ENCODE data around the gene FRAT2.
A peak's percentile ranks its signal among the peaks of the same experiment; 100 is the strongest.
"Not testable (repeated sequence)": the region's sequence is repeated elsewhere in the genome, so short reads cannot be mapped to it uniquely, and the experiment has no call there.

Gene FRAT2

DNA sequence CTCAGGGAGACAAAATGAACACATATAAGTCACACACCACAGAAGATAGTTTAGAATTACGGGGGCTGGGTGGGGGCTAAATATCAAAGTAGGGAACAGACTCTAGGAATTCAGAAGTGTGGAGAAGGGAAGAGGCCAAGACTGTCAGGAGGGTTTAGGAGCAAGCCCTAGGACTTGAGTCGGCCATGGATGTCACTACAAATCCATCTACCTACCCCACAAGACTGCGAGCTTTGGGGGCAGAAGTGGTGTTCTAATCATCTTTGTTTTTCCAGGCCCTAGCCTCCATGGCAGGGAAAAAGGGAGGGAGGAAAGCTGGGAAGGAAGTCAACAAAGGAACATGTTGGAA, 36.3 kb downstream of the FRAT2 start:
- Histone ChIP-seq H3K27me3 (ENCODE audit: control insufficient read depth, insufficient read depth, low read length) (no peaks in the 10 kb centered on the region), H3K4me1 (ENCODE audit: control insufficient read depth, insufficient read depth, low read length) (no peaks in the 10 kb centered on the region), H3K36me3 (ENCODE audit: control insufficient read depth, insufficient read depth, low read length) (no peaks in the 10 kb centered on the region), H3K9ac (ENCODE audit: low read depth, low read length) (no peak overlapping the region), H3K9me3 (ENCODE audit: control insufficient read depth, insufficient read depth, low read length) (no peaks in the 10 kb centered on the region), H3K4me3 (ENCODE audit: low read depth, low read length) (no peak overlapping the region)

DNA sequence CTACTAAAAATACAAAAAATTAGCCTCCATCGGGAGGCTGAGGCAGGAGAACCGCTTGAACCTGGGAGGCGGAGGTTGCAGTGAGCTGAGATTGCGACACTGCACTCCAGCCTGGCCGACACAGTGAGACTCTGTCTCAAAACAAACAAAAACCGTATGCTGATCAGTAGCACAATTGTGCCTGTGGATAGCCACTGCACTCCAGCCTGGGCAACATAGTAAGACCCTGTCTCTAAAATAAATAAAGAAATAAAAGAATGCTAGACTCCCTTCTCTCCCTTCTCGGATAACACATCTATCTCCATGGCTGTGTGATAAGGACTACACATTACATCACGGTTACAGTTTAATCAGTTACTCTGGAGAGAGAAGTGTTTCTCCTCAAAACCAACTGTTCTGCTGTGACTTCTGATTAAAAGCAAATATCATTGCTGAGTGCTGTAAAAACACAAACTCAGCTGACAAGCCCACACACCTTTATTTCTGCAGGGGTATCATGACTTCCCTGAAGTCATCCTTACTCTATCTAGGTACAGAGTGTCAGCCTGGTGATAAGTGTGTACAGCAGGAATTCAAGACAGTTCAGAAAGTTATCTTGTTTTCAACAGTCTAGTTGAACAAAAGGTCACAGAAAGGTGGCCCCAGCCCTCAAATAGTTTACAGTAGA, 36.8 kb downstream of the FRAT2 start:
- Histone ChIP-seq H3K4me1 (ENCODE audit: control insufficient read depth, insufficient read depth, low read length) (no peaks in the 10 kb centered on the region), H3K36me3 (ENCODE audit: control insufficient read depth, insufficient read depth, low read length) (no peaks in the 10 kb centered on the region), H3K9me3 (ENCODE audit: control insufficient read depth, insufficient read depth, low read length) (no peaks in the 10 kb centered on the region), H3K9ac (ENCODE audit: low read depth, low read length) (no peak overlapping the region), H3K4me3 (ENCODE audit: low read depth, low read length) (no peak overlapping the region), H3K27me3 (ENCODE audit: control insufficient read depth, insufficient read depth, low read length) (no peaks in the 10 kb centered on the region)

DNA sequence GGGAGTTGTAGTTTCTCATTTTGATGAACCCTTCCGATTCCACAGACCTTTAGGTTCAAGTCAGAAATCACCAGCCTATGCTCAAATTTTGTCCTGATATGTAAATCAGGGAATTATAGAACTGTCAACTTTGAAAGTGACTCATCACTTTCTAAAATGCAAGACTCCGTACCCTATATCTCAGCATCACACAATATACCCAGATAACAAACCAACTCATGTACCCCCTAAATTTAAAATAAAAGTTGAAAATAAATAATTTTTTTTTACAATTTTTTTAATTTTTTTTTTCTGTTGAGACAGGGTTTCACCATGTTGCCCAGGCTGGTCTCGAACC, 41.7 kb downstream of the FRAT2 start:
- H3K36me3 ChIP-seq (ENCODE audit: control insufficient read depth, insufficient read depth, low read length) = no peaks in the 10 kb centered on the region
- no peak overlapping the region for H3K4me3 ChIP-seq (ENCODE audit: low read depth, low read length)
- no peaks in the 10 kb centered on the region for H3K4me1 ChIP-seq (ENCODE audit: control insufficient read depth, insufficient read depth, low read length)
- H3K9ac ChIP-seq (ENCODE audit: low read depth, low read length) = no peak overlapping the region
- no peaks in the 10 kb centered on the region for H3K9me3 ChIP-seq (ENCODE audit: control insufficient read depth, insufficient read depth, low read length)
- H3K27me3 ChIP-seq (ENCODE audit: control insufficient read depth, insufficient read depth, low read length) = no peaks in the 10 kb centered on the region

DNA sequence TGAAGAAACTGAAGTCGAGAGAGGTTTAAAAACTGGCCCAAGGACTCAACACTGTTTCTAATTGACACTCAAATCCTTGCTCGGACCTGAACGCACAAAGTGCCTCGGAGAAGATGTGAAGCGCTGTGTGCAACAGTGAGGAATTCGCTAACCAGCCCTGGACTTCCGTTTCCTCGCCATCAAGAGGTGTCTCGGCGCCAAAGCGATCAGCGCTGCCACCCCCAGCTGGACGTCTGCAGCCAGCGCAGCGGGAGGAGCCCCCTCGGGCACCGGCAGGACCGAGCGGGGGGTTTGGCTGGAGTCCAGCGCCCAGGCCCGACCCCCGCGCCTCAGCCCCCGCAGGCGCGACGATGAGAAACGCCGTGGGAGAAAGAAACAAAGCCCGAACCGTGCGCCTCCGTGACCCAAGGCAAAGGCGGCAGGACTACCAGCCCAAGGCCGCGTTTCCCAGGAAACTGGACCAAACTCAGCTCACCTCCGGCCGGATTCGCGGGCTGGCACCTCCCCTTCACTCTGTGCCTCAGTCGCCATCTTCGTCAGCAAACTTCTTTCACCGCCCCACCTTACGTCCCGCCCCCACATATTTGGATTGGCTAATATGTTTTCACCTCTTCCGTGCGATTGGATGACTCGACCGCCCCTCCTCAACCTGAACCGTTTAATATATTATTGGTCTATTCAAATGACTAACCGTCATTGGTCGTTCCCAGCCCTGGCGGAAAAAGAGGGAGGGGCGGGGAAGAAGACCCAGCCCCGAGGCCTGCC, 42.2 kb downstream of the FRAT2 start, which contains the start of gene ARHGAP19:
Gene ARHGAP19 (minus strand): TSS at position 541 of the 765 bp plus-strand sequence. CDS start 10 bp downstream, at position 531.
- no peaks in the 10 kb centered on the region for H3K27me3 ChIP-seq (ENCODE audit: control insufficient read depth, insufficient read depth, low read length)
- H3K9me3 ChIP-seq (ENCODE audit: control insufficient read depth, insufficient read depth, low read length) = no peaks in the 10 kb centered on the region
- H3K4me3 ChIP-seq (ENCODE audit: low read depth, low read length) = peak within 1 kb of the TSS; percentile 71

DNA sequence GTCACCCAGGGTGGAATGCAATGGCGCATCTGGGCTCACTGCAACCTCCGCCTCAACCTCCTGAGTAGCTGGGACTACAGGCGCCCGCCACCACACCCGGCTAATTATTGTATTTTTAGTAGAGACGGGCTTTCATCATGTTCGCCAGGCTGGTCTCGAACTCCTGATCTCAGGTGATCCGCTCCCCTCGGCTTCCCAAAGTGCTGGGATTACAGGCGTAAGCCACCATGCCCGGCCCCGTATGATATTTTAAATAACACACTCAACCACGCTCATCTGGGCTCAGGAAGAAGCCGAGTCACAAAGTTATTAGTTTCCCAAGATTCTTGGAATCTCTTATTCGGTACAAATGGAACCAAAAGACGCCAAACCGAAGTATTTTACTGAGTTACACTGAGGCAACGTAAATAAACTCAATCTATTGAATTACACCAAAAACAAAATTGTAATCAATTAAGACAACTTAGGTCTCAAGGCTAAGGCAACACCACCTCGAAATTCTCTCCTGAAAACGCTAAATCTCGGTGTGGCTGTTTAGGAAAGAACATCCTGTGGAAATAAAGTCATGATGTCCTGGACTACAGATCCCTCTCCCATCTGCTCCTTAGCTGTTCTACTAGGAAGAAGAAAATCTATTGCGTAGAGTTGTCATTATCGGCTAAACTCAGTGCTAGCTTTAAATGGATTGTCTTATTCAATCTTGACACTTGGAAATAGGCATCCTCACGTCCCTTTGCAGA, 43.0 kb downstream of the FRAT2 start:
- Histone ChIP-seq H3K9ac (ENCODE audit: low read depth, low read length) (peak overlapping the region; percentile 47), H3K36me3 (ENCODE audit: control insufficient read depth, insufficient read depth, low read length) (no peaks in the 10 kb centered on the region), H3K4me3 (ENCODE audit: low read depth, low read length) (peak overlapping the region; percentile 71), H3K9me3 (ENCODE audit: control insufficient read depth, insufficient read depth, low read length) (no peaks in the 10 kb centered on the region), H3K4me1 (ENCODE audit: control insufficient read depth, insufficient read depth, low read length) (no peaks in the 10 kb centered on the region), H3K27me3 (ENCODE audit: control insufficient read depth, insufficient read depth, low read length) (no peaks in the 10 kb centered on the region)

More for the DNA sequence above, 42.2 kb downstream of the FRAT2 start, which contains the start of gene ARHGAP19:
- no peaks in the 10 kb centered on the region for H3K36me3 ChIP-seq (ENCODE audit: control insufficient read depth, insufficient read depth, low read length)
- H3K9ac ChIP-seq (ENCODE audit: low read depth, low read length) = peak within 1 kb of the TSS; percentile 47
- H3K4me1 ChIP-seq (ENCODE audit: control insufficient read depth, insufficient read depth, low read length) = no peaks in the 10 kb centered on the region

DNA sequence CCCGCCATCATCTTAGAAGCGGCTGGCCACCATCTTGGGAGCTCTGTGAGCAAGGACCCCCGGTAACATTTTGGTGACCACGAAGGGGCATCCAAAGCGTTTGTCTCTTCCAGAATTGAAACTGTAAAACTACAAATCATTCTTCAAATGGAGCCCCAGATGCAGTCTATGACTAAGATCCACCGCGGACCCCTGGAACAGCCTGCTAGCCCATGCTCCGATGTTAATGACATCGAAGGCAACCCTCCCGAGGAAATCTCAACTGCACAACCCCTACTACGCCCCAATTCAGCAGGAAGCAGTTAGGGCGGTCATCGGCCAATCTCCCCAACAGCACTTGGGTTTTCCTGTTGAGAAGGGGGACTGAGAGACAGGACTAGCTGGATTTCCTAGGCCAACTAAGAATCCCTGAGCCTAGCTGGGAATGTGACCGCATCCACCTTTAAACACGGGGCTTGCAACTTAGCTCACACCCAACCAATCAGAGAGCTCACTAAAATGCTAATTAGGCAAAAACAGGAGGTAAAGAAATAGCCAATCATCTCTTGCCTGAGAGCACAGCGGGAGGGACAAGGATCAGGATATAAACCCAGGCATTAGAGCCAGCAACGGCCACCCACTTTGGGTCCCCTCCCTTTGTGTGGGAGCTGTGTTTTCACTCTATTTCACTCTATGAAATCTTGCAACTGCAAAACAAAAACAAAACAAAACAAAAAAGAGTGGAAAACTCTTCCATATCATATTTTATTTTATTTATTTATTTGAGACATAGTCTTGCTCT, 43.8 kb downstream of the FRAT2 start:
- H3K4me1 ChIP-seq (ENCODE audit: control insufficient read depth, insufficient read depth, low read length); H3K36me3 ChIP-seq (ENCODE audit: control insufficient read depth, insufficient read depth, low read length); H3K9me3 ChIP-seq (ENCODE audit: control insufficient read depth, insufficient read depth, low read length); H3K9ac ChIP-seq (ENCODE audit: low read depth, low read length); H3K27me3 ChIP-seq (ENCODE audit: control insufficient read depth, insufficient read depth, low read length): not testable (repeated sequence)
- peak overlapping the region; percentile 71 for H3K4me3 ChIP-seq (ENCODE audit: low read depth, low read length)

DNA sequence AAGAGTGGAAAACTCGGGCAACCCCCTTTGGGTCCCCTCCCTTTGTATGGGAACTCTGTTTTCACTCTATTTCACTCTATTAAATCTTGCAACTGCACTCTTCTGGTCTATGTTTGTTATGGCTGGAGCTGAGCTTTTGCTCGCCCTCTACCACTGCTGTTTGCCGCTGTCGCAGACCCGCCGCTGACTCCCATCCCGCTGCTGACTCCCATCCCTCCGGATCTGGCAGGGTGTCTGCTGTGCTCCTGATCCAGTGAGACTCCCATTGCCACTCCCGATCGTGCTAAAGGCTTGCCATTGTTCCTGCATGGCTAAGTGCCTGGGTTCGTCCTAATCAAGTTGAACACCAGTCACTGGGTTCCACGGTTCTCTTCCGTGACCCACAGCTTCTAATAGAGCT, 44.5 kb downstream of the FRAT2 start:
- H3K4me1 ChIP-seq (ENCODE audit: control insufficient read depth, insufficient read depth, low read length); H3K4me3 ChIP-seq (ENCODE audit: low read depth, low read length); H3K9me3 ChIP-seq (ENCODE audit: control insufficient read depth, insufficient read depth, low read length); H3K27me3 ChIP-seq (ENCODE audit: control insufficient read depth, insufficient read depth, low read length); H3K9ac ChIP-seq (ENCODE audit: low read depth, low read length); H3K36me3 ChIP-seq (ENCODE audit: control insufficient read depth, insufficient read depth, low read length): not testable (repeated sequence)

All from iPS-15b (cell line).